OCI-LY1 (cell line): Measurements from ENCODE around the gene FGD4.

ENCODE experiments used
- H2AFZ ChIP-seq: fragments of 200-600 bp; sonication (generic), shearing (Covaris generic); 2 replicates; pipeline ENCODE4 v1.6.0; 2014; ENCODE audit warnings: antibody characterized with exemption, mild to moderate bottlenecking, low read length
- H3F3A ChIP-seq: fragments of 200-600 bp; sonication (generic), shearing (Covaris generic); 2 replicates; pipeline ENCODE4 v1.6.0; 2014; ENCODE audit warnings: mild to moderate bottlenecking, antibody characterized with exemption, low read length, moderate library complexity; ENCODE audit not compliant: insufficient read depth
- H3K27ac ChIP-seq: fragments of 200-600 bp; sonication (generic); 2 replicates; pipeline ENCODE4 v1.5.1; 2014; ENCODE audit warnings: low read length, mixed run types, mild to moderate bottlenecking, low read depth; ENCODE audit not compliant: poor library complexity, severe bottlenecking
- H3K27me3 ChIP-seq: fragments of 200-600 bp; sonication (generic); 2 replicates; pipeline ENCODE4 v1.6.0; 2014; ENCODE audit warnings: antibody characterized with exemption, mild to moderate bottlenecking, low read length, moderate library complexity; ENCODE audit not compliant: insufficient read depth
- H3K36me3 ChIP-seq: fragments of 200-600 bp; sonication (generic); 2 replicates; pipeline ENCODE4 v1.6.1; 2014; ENCODE audit warnings: mild to moderate bottlenecking, antibody characterized with exemption, low read length, moderate library complexity, mixed read lengths; ENCODE audit not compliant: insufficient read depth
- H3K4me1 ChIP-seq: fragments of 200-600 bp; sonication (generic); 2 replicates; pipeline ENCODE4 v1.5.1; 2014; ENCODE audit warnings: mild to moderate bottlenecking, low read length, moderate library complexity; ENCODE audit not compliant: insufficient read depth, severe bottlenecking
- H3K4me2 ChIP-seq: fragments of 200-600 bp; sonication (generic), shearing (Covaris generic); 2 replicates; pipeline ENCODE4 v1.6.1; 2014; ENCODE audit warnings: low read length
- H3K4me3 ChIP-seq: fragments of 200-600 bp; sonication (generic); 2 replicates; pipeline ENCODE4 v1.5.1; 2014; ENCODE audit warnings: low read length, low read depth, mild to moderate bottlenecking, mixed read lengths; ENCODE audit not compliant: poor library complexity, severe bottlenecking
- H3K79me2 ChIP-seq: fragments of 200-600 bp; shearing (Covaris generic); 2 replicates; pipeline ENCODE4 v1.6.1; 2016; ENCODE audit warnings: mixed run types, low read length, mixed read lengths; ENCODE audit not compliant: insufficient read depth
- H3K9ac ChIP-seq: fragments of 200-600 bp; sonication (generic), shearing (Covaris generic); 2 replicates; pipeline ENCODE4 v1.6.1; 2014; ENCODE audit warnings: mild to moderate bottlenecking, low read length, mixed read lengths
- H3K9me2 ChIP-seq: fragments of 200-600 bp; sonication (generic), shearing (Covaris generic); 2 replicates; pipeline ENCODE4 v1.6.1; 2014; ENCODE audit warnings: low read depth, mild to moderate bottlenecking, low read length, mixed read lengths
- H3K9me3 ChIP-seq: fragments of 200-600 bp; shearing (Covaris generic); 2 replicates; pipeline ENCODE4 v1.6.1; 2014; ENCODE audit warnings: low read length, mixed read lengths
- H4K20me1 ChIP-seq: fragments of 200-600 bp; sonication (generic), shearing (Covaris generic); 2 replicates; pipeline ENCODE4 v1.6.0; 2016; ENCODE audit warnings: mild to moderate bottlenecking, low read length; ENCODE audit not compliant: insufficient read depth
- EZH2 ChIP-seq: fragments of 200-600 bp; sonication (generic), shearing (Covaris generic); IDR thresholded peaks from 2 replicates; pipeline ENCODE4 v1.8.0; 2017; ENCODE audit warnings: borderline replicate concordance, mixed run types, mild to moderate bottlenecking, antibody characterized with exemption, low read length, moderate library complexity, mixed read lengths
- TF ChIP-seq, protein P1 (sequence below): fragments of 200-600 bp; sonication (generic), shearing (Covaris generic); IDR thresholded peaks from 2 replicates; pipeline ENCODE4 v1.5.1; 2017; ENCODE audit warnings: mild to moderate bottlenecking, antibody characterized with exemption, low read length, moderate library complexity, mixed read lengths

Gene FGD4

DNA sequence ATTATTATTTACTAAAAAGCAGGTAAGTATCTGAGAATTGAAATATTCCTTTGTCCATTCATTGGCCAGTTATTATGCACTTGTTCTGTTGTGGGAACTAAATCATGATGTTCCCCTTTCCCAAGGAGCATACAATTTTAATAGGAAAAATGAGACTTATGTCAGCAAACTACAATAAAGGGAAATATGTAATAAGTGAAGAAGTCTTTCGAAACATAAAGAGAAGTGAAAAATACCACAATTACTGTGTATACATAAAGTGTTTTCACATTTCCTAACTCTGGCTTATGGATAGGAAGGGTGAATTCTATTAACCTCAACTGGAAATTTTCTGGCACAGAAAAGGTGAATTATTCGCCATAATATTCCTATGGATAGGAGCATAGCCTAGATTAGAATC, 201.3 kb downstream of the FGD4 start:
- peaks cover 30% of the 10 kb centered on the region; the same call in 1 of the 2 replicates for H3K36me3 ChIP-seq
- H3K4me1 ChIP-seq, result no peaks in the 10 kb centered on the region
- no peaks in the 10 kb centered on the region for H4K20me1 ChIP-seq
- no peaks in the 10 kb centered on the region for H3K9me3 ChIP-seq
- H3K27ac ChIP-seq, result no peak overlapping the region
- no peak overlapping the region for H3K4me2 ChIP-seq
- TF ChIP-seq EZH2, result no peak
- TF ChIP-seq, protein P1, sequence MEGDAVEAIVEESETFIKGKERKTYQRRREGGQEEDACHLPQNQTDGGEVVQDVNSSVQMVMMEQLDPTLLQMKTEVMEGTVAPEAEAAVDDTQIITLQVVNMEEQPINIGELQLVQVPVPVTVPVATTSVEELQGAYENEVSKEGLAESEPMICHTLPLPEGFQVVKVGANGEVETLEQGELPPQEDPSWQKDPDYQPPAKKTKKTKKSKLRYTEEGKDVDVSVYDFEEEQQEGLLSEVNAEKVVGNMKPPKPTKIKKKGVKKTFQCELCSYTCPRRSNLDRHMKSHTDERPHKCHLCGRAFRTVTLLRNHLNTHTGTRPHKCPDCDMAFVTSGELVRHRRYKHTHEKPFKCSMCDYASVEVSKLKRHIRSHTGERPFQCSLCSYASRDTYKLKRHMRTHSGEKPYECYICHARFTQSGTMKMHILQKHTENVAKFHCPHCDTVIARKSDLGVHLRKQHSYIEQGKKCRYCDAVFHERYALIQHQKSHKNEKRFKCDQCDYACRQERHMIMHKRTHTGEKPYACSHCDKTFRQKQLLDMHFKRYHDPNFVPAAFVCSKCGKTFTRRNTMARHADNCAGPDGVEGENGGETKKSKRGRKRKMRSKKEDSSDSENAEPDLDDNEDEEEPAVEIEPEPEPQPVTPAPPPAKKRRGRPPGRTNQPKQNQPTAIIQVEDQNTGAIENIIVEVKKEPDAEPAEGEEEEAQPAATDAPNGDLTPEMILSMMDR, result no peak
- no peak overlapping the region for H3K4me3 ChIP-seq
- no peaks in the 10 kb centered on the region for H3K79me2 ChIP-seq
- no peaks in the 10 kb centered on the region for H3K9me2 ChIP-seq
- no peak overlapping the region for H2AFZ ChIP-seq
- H3K9ac ChIP-seq, result no peak overlapping the region
- no peaks in the 10 kb centered on the region; the same call in 1 of the 2 replicates for H3F3A ChIP-seq
- no peaks in the 10 kb centered on the region for H3K27me3 ChIP-seq

DNA sequence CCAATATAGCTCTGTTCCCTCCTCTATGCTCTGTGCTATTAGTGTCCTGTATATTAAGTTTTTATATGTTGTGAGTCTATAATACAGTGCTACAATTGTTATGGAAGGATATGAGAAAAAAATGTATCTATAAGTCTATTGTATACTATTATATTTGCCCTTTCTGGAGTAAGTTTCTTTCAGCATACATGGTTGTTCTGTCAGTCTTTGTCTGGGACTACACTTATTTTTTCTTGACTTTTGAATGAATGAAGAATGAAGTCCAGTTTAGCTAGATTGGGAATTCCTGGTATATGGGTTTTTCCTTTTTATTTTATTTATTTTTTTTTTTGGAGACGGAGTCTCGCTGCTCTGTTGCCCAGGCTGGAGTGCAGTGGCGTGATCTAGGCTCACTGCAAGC, 203.7 kb downstream of the FGD4 start:
- Histone ChIP-seq H3K9ac (no peak overlapping the region), H2AFZ (no peak overlapping the region)

DNA sequence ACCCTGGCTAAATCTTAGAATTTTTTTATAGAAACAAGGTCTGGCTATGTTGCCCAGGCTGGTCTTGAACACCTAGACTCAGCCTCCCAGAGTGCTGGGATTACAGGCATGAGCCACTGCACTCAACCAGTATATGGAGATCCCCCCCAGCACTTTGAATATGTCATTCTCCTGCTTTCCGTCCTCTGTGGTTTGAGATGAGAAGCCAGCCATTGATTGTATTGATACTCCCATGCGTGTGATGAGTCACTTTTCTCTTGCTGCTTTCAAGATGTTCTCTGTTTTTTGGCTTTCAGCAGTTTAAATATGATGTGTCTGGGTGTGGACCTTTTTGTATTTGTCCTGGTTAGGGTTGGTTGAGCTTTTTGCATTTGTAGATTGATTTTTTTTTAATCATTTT, 204.5 kb downstream of the FGD4 start:
- Histone ChIP-seq H3K4me2 (no peak overlapping the region), H3K9ac (no peak overlapping the region), H2AFZ (no peak overlapping the region), H3K36me3 (peaks cover 36% of the 10 kb centered on the region; the same call in 1 of the 2 replicates), H3K79me2 (no peaks in the 10 kb centered on the region), H3K9me3 (no peaks in the 10 kb centered on the region), H3F3A (no peaks in the 10 kb centered on the region), H3K4me1 (peaks cover 12% of the 10 kb centered on the region), H4K20me1 (no peaks in the 10 kb centered on the region), H3K9me2 (no peaks in the 10 kb centered on the region), H3K27me3 (no peaks in the 10 kb centered on the region), H3K27ac (no peak overlapping the region), H3K4me3 (no peak overlapping the region)
- no peak for TF ChIP-seq EZH2
- TF ChIP-seq, protein P1, result no peak

More for the DNA sequence above, 203.7 kb downstream of the FGD4 start:
- TF ChIP-seq, protein P1, result no peak
- TF ChIP-seq EZH2, result no peak
- no peak overlapping the region for H3K27ac ChIP-seq
- H3K9me3 ChIP-seq, result no peaks in the 10 kb centered on the region
- no peaks in the 10 kb centered on the region for H4K20me1 ChIP-seq
- peaks cover 34% of the 10 kb centered on the region; the same call in 1 of the 2 replicates for H3K36me3 ChIP-seq
- H3K4me1 ChIP-seq, result peaks cover 7% of the 10 kb centered on the region
- H3K4me3 ChIP-seq, result no peak overlapping the region
- H3K79me2 ChIP-seq, result no peaks in the 10 kb centered on the region
- H3K9me2 ChIP-seq, result no peaks in the 10 kb centered on the region
- H3F3A ChIP-seq, result no peaks in the 10 kb centered on the region
- H3K4me2 ChIP-seq, result no peak overlapping the region
- no peaks in the 10 kb centered on the region for H3K27me3 ChIP-seq
